ENCODE data around the gene CDC42SE1.

Gene CDC42SE1

DNA sequence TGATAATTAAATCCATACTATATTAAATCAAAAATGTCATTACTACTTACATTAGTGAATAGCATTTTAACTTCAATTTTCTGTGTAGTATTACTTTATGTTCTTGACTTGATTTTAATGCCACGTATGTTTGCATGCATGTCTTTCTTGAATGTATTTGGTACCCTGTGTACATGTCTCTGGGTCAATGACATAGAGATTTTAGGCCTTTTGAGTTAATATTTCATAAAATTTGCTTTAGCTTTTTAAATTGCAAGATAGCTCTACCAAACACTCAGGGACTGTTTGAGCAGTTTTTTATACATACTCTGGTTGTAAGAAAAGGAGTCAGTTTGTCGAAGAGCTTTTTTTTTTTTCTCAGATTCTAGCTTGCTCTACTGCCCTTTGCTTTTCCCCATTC is 2.3 kb upstream of the CDC42SE1 start:
- DNase-seq (ENCODE audit: low read depth) = no peak
- peak overlapping the region; percentile 97 for H3K4me3 ChIP-seq (ENCODE audit: low read depth, low read length)

DNA sequence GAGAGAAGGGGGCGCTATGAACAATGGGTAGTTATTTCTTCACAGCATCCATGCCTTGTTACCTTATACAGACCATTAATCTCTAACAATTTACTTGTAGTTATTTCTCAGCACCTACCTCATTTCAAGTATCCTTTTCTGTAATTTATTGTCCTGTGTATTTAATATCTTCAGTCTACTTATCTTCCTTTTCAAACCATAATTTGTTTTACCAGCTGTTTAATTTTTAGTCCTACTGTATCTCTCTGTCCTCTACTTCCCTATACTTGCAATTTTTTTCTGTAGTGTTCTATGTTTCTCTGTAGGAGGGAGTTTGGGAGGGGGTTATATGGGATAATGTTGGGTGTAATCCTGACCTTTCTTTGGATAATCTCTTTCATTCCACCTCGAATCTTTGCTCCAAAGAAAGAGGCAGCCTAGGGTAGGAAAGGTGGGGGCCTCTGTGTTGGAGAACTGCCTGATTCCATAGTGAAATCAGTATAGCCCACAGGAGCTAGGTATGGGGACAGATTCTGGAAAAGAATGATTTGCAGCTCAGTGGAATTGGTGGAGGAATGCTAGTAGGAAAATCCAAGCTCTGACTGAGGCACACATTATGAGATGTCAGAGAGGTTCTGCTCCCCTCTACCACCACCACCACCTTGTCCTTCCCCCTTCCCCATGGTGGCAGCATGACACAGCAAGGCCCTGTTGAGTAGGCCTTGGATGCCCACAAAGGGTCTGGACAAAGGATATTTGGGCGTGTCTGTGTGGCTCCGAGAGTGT is 1.4 kb upstream of the CDC42SE1 start:
- no peak for DNase-seq (ENCODE audit: low read depth)

More for the DNA sequence above, 2.3 kb upstream of the CDC42SE1 start:
- TF ChIP-seq, protein P1, sequence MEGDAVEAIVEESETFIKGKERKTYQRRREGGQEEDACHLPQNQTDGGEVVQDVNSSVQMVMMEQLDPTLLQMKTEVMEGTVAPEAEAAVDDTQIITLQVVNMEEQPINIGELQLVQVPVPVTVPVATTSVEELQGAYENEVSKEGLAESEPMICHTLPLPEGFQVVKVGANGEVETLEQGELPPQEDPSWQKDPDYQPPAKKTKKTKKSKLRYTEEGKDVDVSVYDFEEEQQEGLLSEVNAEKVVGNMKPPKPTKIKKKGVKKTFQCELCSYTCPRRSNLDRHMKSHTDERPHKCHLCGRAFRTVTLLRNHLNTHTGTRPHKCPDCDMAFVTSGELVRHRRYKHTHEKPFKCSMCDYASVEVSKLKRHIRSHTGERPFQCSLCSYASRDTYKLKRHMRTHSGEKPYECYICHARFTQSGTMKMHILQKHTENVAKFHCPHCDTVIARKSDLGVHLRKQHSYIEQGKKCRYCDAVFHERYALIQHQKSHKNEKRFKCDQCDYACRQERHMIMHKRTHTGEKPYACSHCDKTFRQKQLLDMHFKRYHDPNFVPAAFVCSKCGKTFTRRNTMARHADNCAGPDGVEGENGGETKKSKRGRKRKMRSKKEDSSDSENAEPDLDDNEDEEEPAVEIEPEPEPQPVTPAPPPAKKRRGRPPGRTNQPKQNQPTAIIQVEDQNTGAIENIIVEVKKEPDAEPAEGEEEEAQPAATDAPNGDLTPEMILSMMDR (conservative IDR thresholded peaks at IDR 0.05; ENCODE audit: low read depth, low read length) = no peak

DNA sequence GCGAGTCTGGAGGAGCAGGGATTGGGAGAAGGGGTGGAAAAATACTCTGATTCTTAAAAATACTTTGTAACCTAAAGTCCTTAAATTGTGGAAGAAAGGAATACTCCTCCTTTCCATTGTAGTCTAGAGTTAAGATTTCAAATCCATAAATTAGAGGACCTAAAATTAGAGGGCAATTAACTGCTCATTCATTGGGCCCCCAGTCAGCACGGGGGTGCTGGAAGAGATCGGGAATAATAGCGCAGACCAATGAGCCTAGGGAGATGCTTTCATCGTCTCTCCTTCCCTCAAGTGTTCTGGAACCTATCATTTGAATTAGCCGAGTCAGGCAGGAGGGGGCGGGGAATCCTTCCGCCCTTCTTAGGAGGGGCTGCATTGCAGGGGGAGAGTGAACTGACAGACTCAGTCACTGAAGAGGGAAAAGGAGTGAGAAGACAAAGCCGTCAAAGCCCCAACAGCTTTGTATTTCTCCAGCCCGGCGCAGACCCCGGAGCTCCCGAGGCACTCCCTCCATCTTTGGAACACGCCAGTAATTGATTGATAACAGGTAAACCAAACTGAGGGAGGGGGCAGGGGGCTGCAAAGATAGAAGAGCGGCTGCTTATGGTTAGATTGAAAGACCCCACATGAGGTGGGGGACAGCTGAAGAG is 710 bp upstream of the CDC42SE1 start, which contains the start of gene MLLT11:
Gene MLLT11, plus strand, starts transcription at position 391 of the 650 bp plus-strand sequence. CDS start 6,828 bp downstream, outside the sequence.
- TF ChIP-seq, protein P1 (conservative IDR thresholded peaks at IDR 0.05; ENCODE audit: low read depth, low read length) = no peak
- peak within 1 kb of the TSS; percentile 97 for H3K4me3 ChIP-seq (ENCODE audit: low read depth, low read length)
- DNase-seq (ENCODE audit: low read depth) = peak; percentile 76

More for the DNA sequence above, 1.4 kb upstream of the CDC42SE1 start:
- TF ChIP-seq, protein P1 (conservative IDR thresholded peaks at IDR 0.05; ENCODE audit: low read depth, low read length) = no peak
- peak overlapping the region; percentile 97 for H3K4me3 ChIP-seq (ENCODE audit: low read depth, low read length)

DNA sequence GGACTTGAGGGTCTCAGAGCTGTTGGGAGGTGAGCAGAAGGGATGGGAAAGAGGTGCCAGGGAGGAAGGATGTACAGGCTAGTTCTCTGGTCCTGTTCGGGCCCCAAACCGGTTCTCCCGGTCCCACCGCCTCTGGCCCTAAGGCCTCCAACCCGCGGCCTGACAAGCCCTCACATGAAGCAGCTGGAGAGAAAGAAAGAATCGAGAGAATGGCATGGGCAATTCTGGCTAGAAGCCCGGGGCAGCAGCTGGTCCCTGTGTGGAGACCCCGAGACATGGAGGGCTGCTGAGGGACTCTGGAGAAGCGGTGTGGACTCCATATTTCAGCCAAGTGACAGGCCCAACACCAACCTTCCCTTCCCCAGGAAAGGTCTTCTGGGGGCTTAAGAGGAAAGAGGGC is 730 bp downstream of the CDC42SE1 start:
- peak overlapping the region; percentile 97 for H3K4me3 ChIP-seq (ENCODE audit: low read depth, low read length)
- TF ChIP-seq, protein P1 (conservative IDR thresholded peaks at IDR 0.05; ENCODE audit: low read depth, low read length) = no peak
- no peak for DNase-seq (ENCODE audit: low read depth)

DNA sequence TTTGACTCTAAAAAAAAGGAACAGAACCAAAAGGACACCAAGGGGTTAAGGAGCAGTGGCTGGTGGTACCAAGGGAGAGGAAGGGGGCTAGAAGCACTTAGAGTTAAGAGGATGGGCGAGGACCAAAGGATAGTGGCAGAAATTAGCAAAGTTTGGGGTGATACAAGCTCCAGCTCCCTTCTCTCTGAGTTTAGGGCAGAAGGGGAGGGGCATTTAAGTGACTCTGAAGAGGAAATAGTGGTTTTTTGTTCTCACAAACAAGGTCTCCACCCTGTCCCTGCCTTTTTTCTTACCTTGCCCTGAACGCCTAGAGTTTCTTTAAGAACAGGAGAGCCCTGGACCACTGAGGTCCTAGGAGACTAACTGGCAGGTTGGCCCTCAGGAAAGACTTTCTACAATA is 3.3 kb downstream of the CDC42SE1 start:
- no peak overlapping the region for H3K4me3 ChIP-seq (ENCODE audit: low read depth, low read length)
- no peak for DNase-seq (ENCODE audit: low read depth)
- TF ChIP-seq, protein P1 (conservative IDR thresholded peaks at IDR 0.05; ENCODE audit: low read depth, low read length) = no peak

DNA sequence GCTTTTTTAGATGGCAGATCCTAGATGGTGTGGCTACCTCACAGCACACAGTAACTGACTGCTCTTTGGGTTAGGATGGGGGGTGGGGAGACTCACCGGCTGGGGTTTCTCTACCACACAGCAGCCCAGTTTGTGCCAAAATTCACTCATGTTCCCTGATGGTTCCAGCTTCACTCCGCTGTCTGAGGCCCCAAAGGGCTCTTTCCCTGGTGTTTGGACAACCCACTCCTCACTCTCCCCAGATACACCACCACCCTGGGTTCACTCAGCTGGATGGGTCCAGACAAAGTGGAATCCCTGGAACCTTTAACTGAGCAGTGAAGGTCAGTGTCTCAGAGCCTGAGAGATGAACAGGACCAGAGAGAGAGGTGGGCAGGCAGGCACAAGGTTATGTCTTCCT is 3.8 kb downstream of the CDC42SE1 start:
- H3K4me3 ChIP-seq (ENCODE audit: low read depth, low read length) = no peak overlapping the region
- TF ChIP-seq, protein P1 (conservative IDR thresholded peaks at IDR 0.05; ENCODE audit: low read depth, low read length) = no peak
- DNase-seq (ENCODE audit: low read depth) = no peak

Measured in choroid plexus epithelial cell (primary cell).